ENCODE data around the gene UBE2I.

The UBE2I gene

GRCh38 chr16:1335996-1336395 lies 26.6 kb downstream of the UBE2I start:
- H3K27me3 ChIP-seq (ENCODE audit: insufficient read depth, poor library complexity, severe bottlenecking), result peaks cover 44% of the 10 kb centered on the region
- TF ChIP-seq CTCF (IDR thresholded peaks at IDR 0.05; ENCODE audit: poor library complexity, severe bottlenecking), result no peak
- no peak overlapping the region for H3K27ac ChIP-seq (ENCODE audit: poor library complexity, severe bottlenecking)
- no peak overlapping the region for H3K4me3 ChIP-seq (ENCODE audit: severe bottlenecking)
- no peaks in the 10 kb centered on the region for H3K36me3 ChIP-seq (ENCODE audit: low read depth)
- H3K4me1 ChIP-seq (ENCODE audit: insufficient read depth, poor library complexity, severe bottlenecking), result peaks cover 6% of the 10 kb centered on the region
- DNase-seq (ENCODE audit: low spot score) (no peak), ATAC-seq (ENCODE audit: low read depth) (no peak)
- no peaks in the 10 kb centered on the region for H3K9me3 ChIP-seq (ENCODE audit: severe bottlenecking)

GRCh38 chr16:1336619-1337018 lies 27.2 kb downstream of the UBE2I start:
- TF ChIP-seq CTCF (IDR thresholded peaks at IDR 0.05; ENCODE audit: poor library complexity, severe bottlenecking), result no peak
- H3K27ac ChIP-seq (ENCODE audit: poor library complexity, severe bottlenecking), result no peak overlapping the region
- H3K36me3 ChIP-seq (ENCODE audit: low read depth), result no peaks in the 10 kb centered on the region
- ATAC-seq (ENCODE audit: low read depth), result no peak
- H3K4me3 ChIP-seq (ENCODE audit: severe bottlenecking), result no peak overlapping the region
- H3K9me3 ChIP-seq (ENCODE audit: severe bottlenecking), result no peaks in the 10 kb centered on the region
- DNase-seq (ENCODE audit: low spot score), result no peak
- peaks cover 4% of the 10 kb centered on the region for H3K4me1 ChIP-seq (ENCODE audit: insufficient read depth, poor library complexity, severe bottlenecking)
- H3K27me3 ChIP-seq (ENCODE audit: insufficient read depth, poor library complexity, severe bottlenecking), result peaks cover 41% of the 10 kb centered on the region

- ATAC-seq (ENCODE audit: low read depth), result no peak
- no peaks in the 10 kb centered on the region for H3K4me1 ChIP-seq (ENCODE audit: insufficient read depth, poor library complexity, severe bottlenecking)
- DNase-seq (ENCODE audit: low spot score), result no peak
- no peak for TF ChIP-seq CTCF (IDR thresholded peaks at IDR 0.05; ENCODE audit: poor library complexity, severe bottlenecking)
- H3K27ac ChIP-seq (ENCODE audit: poor library complexity, severe bottlenecking), result no peak overlapping the region
- peaks cover 33% of the 10 kb centered on the region for H3K27me3 ChIP-seq (ENCODE audit: insufficient read depth, poor library complexity, severe bottlenecking)
- H3K9me3 ChIP-seq (ENCODE audit: severe bottlenecking), result no peaks in the 10 kb centered on the region
- no peak overlapping the region for H3K4me3 ChIP-seq (ENCODE audit: severe bottlenecking)
- H3K36me3 ChIP-seq (ENCODE audit: low read depth), result no peaks in the 10 kb centered on the region
These were observed 28.1 kb downstream of the UBE2I start for GRCh38 chr16:1337486-1337885.

GRCh38 chr16:1338119-1338730 lies 28.8 kb downstream of the UBE2I start:
- Histone ChIP-seq H3K27me3 (ENCODE audit: insufficient read depth, poor library complexity, severe bottlenecking) (peaks cover 25% of the 10 kb centered on the region), H3K4me3 (ENCODE audit: severe bottlenecking) (no peak overlapping the region), H3K9me3 (ENCODE audit: severe bottlenecking) (no peaks in the 10 kb centered on the region), H3K4me1 (ENCODE audit: insufficient read depth, poor library complexity, severe bottlenecking) (no peaks in the 10 kb centered on the region), H3K27ac (ENCODE audit: poor library complexity, severe bottlenecking) (no peak overlapping the region), H3K36me3 (ENCODE audit: low read depth) (no peaks in the 10 kb centered on the region)
- ATAC-seq (ENCODE audit: low read depth), result no peak
- DNase-seq (ENCODE audit: low spot score), result no peak
- TF ChIP-seq CTCF (IDR thresholded peaks at IDR 0.05; ENCODE audit: poor library complexity, severe bottlenecking), result peak; percentile 43

GRCh38 chr16:1338855-1339675 lies 29.6 kb downstream of the UBE2I start:
- DNase-seq (ENCODE audit: low spot score) (no peak), ATAC-seq (ENCODE audit: low read depth) (no peak)
- peaks cover 19% of the 10 kb centered on the region for H3K27me3 ChIP-seq (ENCODE audit: insufficient read depth, poor library complexity, severe bottlenecking)
- H3K9me3 ChIP-seq (ENCODE audit: severe bottlenecking), result no peaks in the 10 kb centered on the region
- TF ChIP-seq CTCF (IDR thresholded peaks at IDR 0.05; ENCODE audit: poor library complexity, severe bottlenecking), result no peak
- no peaks in the 10 kb centered on the region for H3K4me1 ChIP-seq (ENCODE audit: insufficient read depth, poor library complexity, severe bottlenecking)
- H3K4me3 ChIP-seq (ENCODE audit: severe bottlenecking), result no peak overlapping the region
- no peak overlapping the region for H3K27ac ChIP-seq (ENCODE audit: poor library complexity, severe bottlenecking)
- H3K36me3 ChIP-seq (ENCODE audit: low read depth), result no peaks in the 10 kb centered on the region
